ENCODE measurements around the gene SYT8.
A peak's percentile ranks its signal among the peaks of the same experiment; 100 is the strongest.

Gene SYT8

GRCh38 chr11:1876361-1877063 lies 41.7 kb downstream of the SYT8 start:
- peak; percentile 46 for TF ChIP-seq CTCF (IDR thresholded peaks at IDR 0.05; ENCODE audit: insufficient read depth, low read depth, low read length, missing control alignments)
- no peak for DNase-seq (ENCODE audit: low read depth)
- no peak overlapping the region for H3K4me3 ChIP-seq (ENCODE audit: low read depth, low read length)

GRCh38 chr11:1877211-1878136 lies 42.7 kb downstream of the SYT8 start:
- no peak for DNase-seq (ENCODE audit: low read depth)
- no peak overlapping the region for H3K4me3 ChIP-seq (ENCODE audit: low read depth, low read length)
- TF ChIP-seq CTCF (IDR thresholded peaks at IDR 0.05; ENCODE audit: insufficient read depth, low read depth, low read length, missing control alignments): no peak

GRCh38 chr11:1878137-1879031 lies 43.6 kb downstream of the SYT8 start:
- no peak for TF ChIP-seq CTCF (IDR thresholded peaks at IDR 0.05; ENCODE audit: insufficient read depth, low read depth, low read length, missing control alignments)
- H3K4me3 ChIP-seq (ENCODE audit: low read depth, low read length): no peak overlapping the region
- DNase-seq (ENCODE audit: low read depth): no peak

- DNase-seq (ENCODE audit: low read depth): no peak
- TF ChIP-seq CTCF (IDR thresholded peaks at IDR 0.05; ENCODE audit: insufficient read depth, low read depth, low read length, missing control alignments): no peak
- H3K4me3 ChIP-seq (ENCODE audit: low read depth, low read length): no peak overlapping the region
These were observed 44.7 kb downstream of the SYT8 start for GRCh38 chr11:1879342-1879940.

- TF ChIP-seq CTCF (IDR thresholded peaks at IDR 0.05; ENCODE audit: insufficient read depth, low read depth, low read length, missing control alignments): no peak
- DNase-seq (ENCODE audit: low read depth): no peak
- no peak overlapping the region for H3K4me3 ChIP-seq (ENCODE audit: low read depth, low read length)
These were observed 45.3 kb downstream of the SYT8 start for GRCh38 chr11:1879941-1880720.

Measured in GM12865 (cell line).